Left lobe of liver (tissue), 2 donors: Measurements from ENCODE around the gene TUBB1. TPM values are rescaled to one million over a fixed set of nuclear protein-coding genes. Genes with fewer than 3 reads are reported as not detected.

Source experiments
- ATAC-seq: fragments of 200-7000 bp; cut with Tn5 transposase; one replicate; pipeline ENCODE4 v1.9.1; 2020; ENCODE audit warnings: mild to moderate bottlenecking, moderate library complexity
- DNase-seq: peaks from one replicate; pipeline ENCODE4 v3.0.0-alpha.2; 2020; ENCODE audit warnings: low spot score
- total RNA-seq: library from RNA; stranded (reverse); gene quantifications from one replicate; pipeline ENCODE4 v1.2.1, GENCODE V29; 2021
- donor health status: DM: no; HTN: no; CAD: no; lungs with moderate emphysema.
- donor health status: DM: no; HTN: yes; CAD: no.

Gene TUBB1
- total RNA-seq, 1 donor from 2014 or later = 0.25 TPM

DNA sequence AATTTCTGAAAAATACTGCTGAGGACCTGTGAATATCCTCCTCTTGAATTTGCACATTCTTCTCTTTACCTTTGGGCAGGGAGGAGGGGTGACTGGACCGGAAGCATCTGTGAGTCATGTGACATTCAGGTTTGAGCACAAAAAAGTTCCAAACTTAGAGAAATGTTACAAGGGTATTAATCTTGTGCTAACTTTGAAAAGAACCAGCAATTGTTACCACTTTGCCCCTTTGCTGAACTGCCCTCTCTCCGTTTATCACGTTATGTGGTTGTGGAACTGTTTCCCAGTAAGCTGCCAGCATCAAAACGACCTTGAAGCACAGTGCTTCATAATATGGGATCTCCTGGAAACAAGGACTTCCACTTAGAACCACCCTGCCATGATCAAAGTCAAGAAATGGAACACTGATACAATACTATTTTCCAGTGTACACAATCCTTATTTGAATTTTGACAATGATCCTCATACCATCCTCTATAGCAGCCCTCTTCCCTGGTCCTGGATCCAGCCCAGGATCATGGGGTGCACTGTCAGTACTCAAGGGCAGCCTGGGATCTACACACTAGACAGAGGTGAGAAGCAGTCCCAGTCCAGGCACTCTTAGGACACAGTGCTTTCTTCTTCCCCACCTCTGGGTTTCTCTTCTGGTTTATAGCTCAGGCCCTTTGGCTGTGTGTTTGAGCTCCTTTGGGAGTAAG lies 2.3 kb upstream of the TUBB1 start:
- no peak for DNase-seq

GRCh38 chr20:59017493-59018231 lies 1.6 kb upstream of the TUBB1 start:
- DNase-seq = no peak
- ATAC-seq = no peak

More for the DNA sequence above, 2.3 kb upstream of the TUBB1 start:
- no peak for ATAC-seq

- DNase-seq (no peak), ATAC-seq (no peak)
These were observed 412 bp upstream of the TUBB1 start for GRCh38 chr20:59018817-59019216.

DNA sequence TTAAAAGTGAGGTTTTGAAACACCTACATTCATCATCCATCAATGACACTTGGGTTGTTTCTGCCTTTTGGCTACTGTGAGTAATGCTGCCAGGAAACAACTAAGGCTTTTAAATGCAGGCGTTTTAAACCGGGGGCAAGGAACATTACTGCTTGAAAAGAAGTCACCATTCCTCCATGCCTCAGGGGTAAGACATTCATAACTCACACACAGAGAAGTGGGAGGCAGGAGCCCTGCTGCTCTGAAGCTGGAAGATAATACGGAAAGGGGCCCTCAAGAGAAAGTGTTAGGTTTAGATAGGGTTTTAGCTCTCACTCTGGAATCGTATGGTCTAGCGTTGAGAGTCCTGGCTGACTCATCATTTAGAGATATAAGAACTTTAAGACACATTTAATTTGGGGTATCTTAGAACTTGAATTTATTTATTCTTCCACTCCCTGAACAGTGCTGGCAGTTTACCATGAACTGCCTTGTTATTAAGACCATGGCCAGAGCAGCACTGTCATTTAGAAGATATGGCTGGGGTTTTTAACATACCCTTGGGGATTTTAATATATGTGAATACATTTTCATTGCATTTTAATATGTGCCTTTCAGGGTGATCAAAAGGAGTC lies 1.8 kb downstream of the TUBB1 start:
- ATAC-seq (no peak), DNase-seq (no peak)

GRCh38 chr20:59022754-59023153 lies 3.5 kb downstream of the TUBB1 start:
- ATAC-seq = no peak
- no peak for DNase-seq

GRCh38 chr20:59023616-59024015 lies 4.4 kb downstream of the TUBB1 start:
- no peak for DNase-seq
- ATAC-seq = peak; percentile 70

- ATAC-seq = no peak
These were observed 4.9 kb downstream of the TUBB1 start for GRCh38 chr20:59024111-59024530.

GRCh38 chr20:59025086-59025485 lies 5.9 kb downstream of the TUBB1 start:
- DNase-seq (no peak), ATAC-seq (peak; percentile 79)

More at GRCh38 chr20:59024111-59024530, 4.9 kb downstream of the TUBB1 start:
- no peak for DNase-seq

DNA sequence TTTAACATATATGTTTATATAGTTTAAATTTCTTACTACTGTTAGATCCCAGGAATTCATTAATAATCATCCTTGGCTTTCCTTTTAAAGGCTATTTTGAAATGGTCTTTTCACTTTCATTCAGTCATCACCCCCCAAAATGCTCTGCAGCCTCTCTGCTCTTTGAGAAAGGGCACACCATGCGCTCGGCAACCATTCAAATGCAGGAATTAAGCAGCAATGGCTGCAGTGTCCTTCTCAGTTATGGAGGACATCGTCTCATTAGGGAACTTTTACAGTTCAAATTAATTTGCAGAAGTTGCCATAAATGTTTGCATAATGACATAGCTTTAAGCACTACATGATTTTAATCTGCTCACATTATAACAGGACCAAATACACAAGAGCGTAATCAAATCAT lies 6.3 kb downstream of the TUBB1 start:
- ATAC-seq = no peak
- DNase-seq = no peak

GRCh38 chr20:59026904-59027740 lies 7.9 kb downstream of the TUBB1 start:
- DNase-seq = no peak
- no peak for ATAC-seq

GRCh38 chr20:59027741-59028320 lies 8.6 kb downstream of the TUBB1 start:
- DNase-seq = no peak
- ATAC-seq = no peak

DNA sequence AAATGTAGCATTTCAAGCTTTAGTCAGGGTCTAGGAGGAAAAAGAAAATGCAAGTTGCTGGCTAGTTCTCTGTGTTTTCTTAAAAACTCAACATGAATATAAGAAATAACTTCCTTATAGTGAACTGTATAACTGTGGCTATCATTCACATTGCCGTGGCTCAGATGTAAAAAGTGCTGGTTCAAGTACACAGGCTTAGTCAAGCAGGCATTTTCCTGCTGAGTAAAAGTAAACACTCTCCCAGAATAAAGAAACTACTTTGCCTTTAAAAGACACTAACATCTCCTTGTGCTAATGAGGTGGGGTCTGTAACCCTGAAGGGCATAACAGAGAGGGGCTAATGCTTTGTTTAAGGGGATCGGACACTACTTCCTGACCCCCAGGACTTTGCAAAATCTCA lies 9.6 kb downstream of the TUBB1 start:
- DNase-seq (no peak), ATAC-seq (no peak)

- DNase-seq = no peak
- ATAC-seq = no peak
These were observed 11.8 kb downstream of the TUBB1 start for GRCh38 chr20:59030911-59031563.

GRCh38 chr20:59031564-59032022 lies 12.4 kb downstream of the TUBB1 start:
- DNase-seq = no peak
- no peak for ATAC-seq

GRCh38 chr20:59032023-59032712 lies 12.9 kb downstream of the TUBB1 start, which contains the start of gene ATP5F1E:
TSS of gene ATP5F1E (minus strand) at chr20:59032335. CDS start at chr20:59032251, 84 bp downstream.
- peak; percentile 99 for ATAC-seq
- peak; percentile 96 for DNase-seq

- ATAC-seq (peak; percentile 18), DNase-seq (no peak)
These were observed 13.5 kb downstream of the TUBB1 start for GRCh38 chr20:59032713-59033059.

GRCh38 chr20:59033093-59033492 lies 13.9 kb downstream of the TUBB1 start:
- no peak for DNase-seq
- ATAC-seq = no peak

- ATAC-seq (no peak), DNase-seq (no peak)
These were observed 14.5 kb downstream of the TUBB1 start for GRCh38 chr20:59033616-59034165.

DNA sequence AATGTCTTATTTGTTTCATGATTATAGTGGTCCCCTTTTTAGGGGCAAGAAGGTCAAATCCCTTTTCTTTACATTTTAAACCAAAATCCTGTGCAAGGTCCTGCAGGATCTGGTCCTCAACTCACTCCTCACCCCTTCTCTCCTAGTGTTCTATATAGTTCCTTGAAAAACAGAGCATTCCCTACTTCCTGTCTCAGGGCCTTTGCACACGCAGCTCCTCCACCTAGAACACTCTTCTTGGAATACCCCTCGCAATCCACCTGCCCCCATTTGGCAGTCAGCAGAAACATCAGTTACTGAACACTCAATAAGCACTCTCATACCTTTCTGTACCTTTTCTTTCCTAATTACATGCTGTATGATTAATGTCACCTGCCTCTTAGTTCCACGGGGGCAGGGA lies 16.2 kb downstream of the TUBB1 start:
- DNase-seq (no peak), ATAC-seq (no peak)
